Fibroblast of skin of scalp (primary cell): ENCODE measurements around the gene TMEM164. TPM values are rescaled to one million over a fixed set of nuclear protein-coding genes. Genes with fewer than 3 reads are reported as not detected.
"Not testable (repeated sequence)": the region's sequence is repeated elsewhere in the genome, so short reads cannot be mapped to it uniquely, and the experiment has no call there.

Experiments
- DNase-seq: peaks from one replicate; pipeline ENCODE4 v3.0.0-alpha.2; 2013
- polyA plus RNA-seq, 2 experiments: library from polyadenylated mRNA; unstranded; fragments of 120-200 nt; gene quantifications; one replicate each; pipeline ENCODE4 v1.2.1, GENCODE V29; 2013; ENCODE audit not compliant: insufficient read length in 2 of 2

TMEM164 gene
- 11.4 TPM for polyA plus RNA-seq (2013, experiment 1 of 2; ENCODE audit: insufficient read length)
- 9.6 TPM for polyA plus RNA-seq (2013, experiment 2 of 2; ENCODE audit: insufficient read length)

- peak; percentile 83 for DNase-seq
These were observed at the start of gene TMEM164 for GRCh38 chrX:110002300-110003166. TSS of gene TMEM164 (plus strand) at chrX:110003114. CDS start at chrX:110003775, 661 bp downstream.

- DNase-seq: no peak
These were observed 48.6 kb upstream of the TMEM164 start for GRCh38 chrX:109954333-109954732.

- DNase-seq: no peak
These were observed 48.0 kb upstream of the TMEM164 start for GRCh38 chrX:109954955-109955354.

- DNase-seq: no peak
These were observed 44.6 kb upstream of the TMEM164 start for GRCh38 chrX:109958266-109958665.

- DNase-seq: no peak
These were observed 43.5 kb upstream of the TMEM164 start for GRCh38 chrX:109959356-109959871.

GRCh38 chrX:109964390-109964789, 38.5 kb upstream of the TMEM164 start:
- no peak for DNase-seq

GRCh38 chrX:109966246-109966645, 36.7 kb upstream of the TMEM164 start:
- DNase-seq: no peak

- DNase-seq: no peak
These were observed 35.8 kb upstream of the TMEM164 start for GRCh38 chrX:109967156-109967555.

GRCh38 chrX:109970841-109971240, 32.1 kb upstream of the TMEM164 start:
- DNase-seq: not testable (repeated sequence)

- no peak for DNase-seq
These were observed 27.8 kb upstream of the TMEM164 start for GRCh38 chrX:109974906-109975655.

GRCh38 chrX:109985210-109985609, 17.7 kb upstream of the TMEM164 start:
- DNase-seq: not testable (repeated sequence)

- DNase-seq: no peak
These were observed 15.0 kb upstream of the TMEM164 start for GRCh38 chrX:109987884-109988283.

- DNase-seq: no peak
These were observed 12.2 kb upstream of the TMEM164 start for GRCh38 chrX:109990582-109991276.

GRCh38 chrX:109992203-109992602, 10.7 kb upstream of the TMEM164 start:
- DNase-seq: no peak

- DNase-seq: no peak
These were observed 7.8 kb upstream of the TMEM164 start for GRCh38 chrX:109995155-109995554.

- no peak for DNase-seq
These were observed 5.0 kb upstream of the TMEM164 start for GRCh38 chrX:109997786-109998452.

GRCh38 chrX:110000000-110000399, 2.9 kb upstream of the TMEM164 start:
- DNase-seq: no peak

GRCh38 chrX:110000847-110001713, 1.8 kb upstream of the TMEM164 start:
- DNase-seq: no peak

GRCh38 chrX:110001740-110002299, 1.1 kb upstream of the TMEM164 start:
- no peak for DNase-seq
